SW480 (cell line): ENCODE results near the gene WIPI1.
A peak's percentile ranks its signal among the peaks of the same experiment; 100 is the strongest.
"Not testable (repeated sequence)": the region's sequence is repeated elsewhere in the genome, so short reads cannot be mapped to it uniquely, and the experiment has no call there.

Experiments
- DNase-seq: peaks from one replicate; pipeline ENCODE4 v3.0.0-alpha.2; 2016; ENCODE audit warnings: low spot score

Gene WIPI1

GRCh38 chr17:68383443-68384321 is 73.6 kb downstream of the WIPI1 start:
- peak; percentile 100 for DNase-seq

DNA sequence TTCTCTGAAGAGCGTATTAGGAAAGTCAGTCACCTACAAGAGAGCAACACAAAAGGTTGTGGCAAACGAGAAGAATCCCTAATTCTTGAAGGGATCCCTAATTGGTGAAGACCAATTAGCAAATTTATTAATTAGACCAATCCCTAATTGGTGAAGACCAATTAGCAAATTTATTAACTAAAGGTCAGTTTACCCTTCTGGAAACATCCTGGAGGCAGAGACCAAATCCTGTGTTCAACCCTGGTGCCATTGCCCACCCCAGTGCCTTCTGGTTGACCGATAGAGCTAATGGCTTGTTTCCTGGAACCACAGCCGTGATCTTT is 74.2 kb downstream of the WIPI1 start:
- DNase-seq: no peak

- DNase-seq: no peak
Observed at GRCh38 chr17:68382582-68383085, 74.7 kb downstream of the WIPI1 start.

DNA sequence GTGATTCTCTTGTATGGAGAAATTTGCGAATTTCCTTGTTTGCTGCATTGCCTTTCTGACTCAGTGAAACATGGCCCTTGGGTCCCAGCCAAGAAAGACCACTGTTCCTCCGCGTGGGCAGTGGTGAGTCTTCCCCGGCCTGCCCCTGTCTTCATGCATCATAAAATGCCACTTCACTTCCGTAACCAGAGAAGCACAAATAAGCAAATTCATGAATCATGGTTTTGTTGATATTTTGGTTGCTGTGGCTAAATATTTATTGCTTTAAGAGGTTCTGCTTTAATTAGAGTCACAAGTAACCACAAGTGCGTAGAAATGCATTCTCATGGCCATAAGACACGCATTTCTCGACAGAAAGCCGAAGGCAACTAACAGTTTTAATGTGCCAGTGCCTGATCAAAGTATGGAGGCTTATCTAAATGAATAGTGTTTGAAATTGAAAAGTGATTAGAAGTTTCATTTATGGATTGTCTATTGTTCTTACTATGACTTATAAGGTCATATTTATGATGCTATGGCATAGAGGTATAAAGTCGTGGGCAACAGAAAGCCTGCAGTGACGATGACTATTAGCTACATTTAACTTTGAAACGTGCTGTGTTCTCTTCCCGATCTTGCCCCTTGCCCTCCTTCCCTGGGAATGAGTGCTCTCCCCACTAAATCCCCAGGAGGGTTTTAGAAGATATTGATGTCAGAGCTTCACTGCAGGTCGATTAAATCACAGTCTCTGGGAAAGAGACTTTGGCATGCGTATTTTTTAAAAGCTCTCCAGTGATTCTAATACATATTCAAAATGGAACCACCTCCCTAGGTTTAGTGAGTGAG is 76.0 kb downstream of the WIPI1 start:
- DNase-seq: peak; percentile 96

GRCh38 chr17:68379692-68380677 is 77.3 kb downstream of the WIPI1 start:
- DNase-seq: no peak

GRCh38 chr17:68379177-68379510 is 78.2 kb downstream of the WIPI1 start:
- DNase-seq: no peak

DNA sequence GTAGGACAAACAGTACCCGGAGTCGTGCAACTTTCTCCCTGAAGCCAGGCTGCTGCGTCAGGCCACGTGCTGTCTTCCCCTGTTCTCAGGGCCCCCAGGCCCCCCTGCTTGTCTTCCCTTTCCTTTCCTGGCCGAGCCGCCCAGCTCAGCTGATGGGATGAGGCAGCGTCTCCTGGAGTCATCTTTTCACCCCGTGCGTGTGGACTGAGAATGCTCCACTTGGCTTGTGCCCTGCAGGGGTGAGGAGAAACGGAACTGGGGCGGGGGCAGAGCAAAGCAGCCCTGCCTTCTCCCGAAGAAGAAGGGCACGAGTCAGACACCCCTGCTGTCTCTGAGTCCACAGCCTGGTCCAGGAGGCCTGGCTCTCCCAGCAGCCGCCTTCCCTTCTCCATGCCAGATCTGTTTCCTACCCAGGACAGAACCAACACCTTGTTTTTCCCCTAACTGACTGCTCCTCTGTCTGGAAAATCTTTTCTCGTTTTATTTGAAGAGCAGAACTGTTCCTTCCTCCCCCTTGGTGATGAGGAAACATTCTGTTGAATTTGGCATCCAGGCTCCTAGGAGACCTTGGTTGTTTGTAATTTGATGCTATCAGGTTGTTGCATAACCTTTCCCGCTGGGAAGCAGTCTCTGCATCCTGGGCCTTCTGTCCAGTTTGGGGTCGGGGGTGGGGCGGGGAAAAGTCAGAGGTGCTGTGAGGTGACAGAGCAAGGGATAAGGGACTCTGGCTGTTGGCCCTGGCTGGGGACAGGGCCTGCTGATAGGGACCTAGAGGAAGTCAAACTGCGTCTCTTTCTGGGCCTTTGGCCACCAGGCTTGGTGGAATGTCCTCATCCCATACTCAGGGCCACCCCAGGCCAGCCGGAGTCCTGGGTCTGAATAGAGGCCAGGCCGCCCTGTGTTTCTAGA is 78.8 kb downstream of the WIPI1 start:
- DNase-seq: peak; percentile 74

DNA sequence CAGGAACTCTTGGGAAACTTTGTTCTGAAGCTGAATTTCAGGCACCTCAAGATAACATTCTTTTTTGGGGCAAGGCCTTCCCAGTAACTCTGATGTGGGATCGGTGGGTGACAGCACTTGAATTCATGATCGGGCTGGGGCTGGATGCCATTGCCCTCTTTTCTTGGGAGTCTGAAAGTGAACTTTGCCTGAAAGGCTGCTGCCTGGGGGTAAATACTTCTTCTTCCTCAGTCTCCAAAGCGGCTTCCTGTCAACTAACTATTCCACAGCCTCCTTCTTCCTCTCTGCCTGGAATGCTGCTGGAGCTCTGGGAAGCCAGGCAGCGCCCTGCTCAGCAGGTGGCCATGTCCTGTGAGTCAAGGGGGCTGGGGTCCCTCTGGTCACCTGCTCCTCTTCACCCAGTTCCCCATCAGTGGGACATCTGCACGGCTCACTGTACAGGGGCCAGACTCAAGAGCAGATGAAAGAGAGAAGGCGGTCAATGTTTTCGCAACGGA is 79.5 kb downstream of the WIPI1 start:
- DNase-seq: no peak

GRCh38 chr17:68376178-68376577 is 81.1 kb downstream of the WIPI1 start:
- not testable (repeated sequence) for DNase-seq

- no peak for DNase-seq
Observed at GRCh38 chr17:68375566-68375965, 81.7 kb downstream of the WIPI1 start.
